SU-DHL-6 (cell line): Measurements from ENCODE around the gene SH3PXD2A.

Source experiments
- H2AFZ ChIP-seq: fragments of 200-600 bp; sonication (generic); 2 replicates; pipeline ENCODE4 v1.6.1; 2014; ENCODE audit warnings: low read depth, mild to moderate bottlenecking, moderate library complexity, mixed read lengths, antibody characterized with exemption, low read length; ENCODE audit not compliant: severe bottlenecking
- H3F3A ChIP-seq: fragments of 200-600 bp; shearing (Covaris generic); 2 replicates; pipeline ENCODE4 v1.6.0; 2016; ENCODE audit warnings: antibody characterized with exemption, mild to moderate bottlenecking; ENCODE audit not compliant: insufficient read depth
- H3K27ac ChIP-seq: fragments of 200-600 bp; sonication (generic); 2 replicates; pipeline ENCODE4 v1.5.1; 2016; ENCODE audit warnings: low read depth, mild to moderate bottlenecking, low read length, moderate library complexity, mixed read lengths
- H3K27me3 ChIP-seq: fragments of 200-600 bp; sonication (generic), shearing (Covaris generic); 2 replicates; pipeline ENCODE4 v1.6.0; 2014; ENCODE audit warnings: mild to moderate bottlenecking, low read length
- H3K36me3 ChIP-seq: fragments of 200-600 bp; sonication (generic); 2 replicates; pipeline ENCODE4 v1.6.1; 2014; ENCODE audit warnings: mild to moderate bottlenecking, low read length, mixed read lengths
- H3K4me2 ChIP-seq: fragments of 300-600, 200-600 bp; shearing (Covaris generic), sonication (generic); 2 replicates; pipeline ENCODE4 v1.6.0; 2014; ENCODE audit warnings: low read length, low read depth, mild to moderate bottlenecking; ENCODE audit not compliant: poor library complexity, severe bottlenecking
- H3K4me3 ChIP-seq: fragments of 200-600 bp; sonication (generic); 2 replicates; pipeline ENCODE4 v1.5.1; 2014; ENCODE audit warnings: antibody characterized with exemption, low read length, mild to moderate bottlenecking, mixed read lengths; ENCODE audit not compliant: insufficient read depth, poor library complexity, severe bottlenecking
- H3K79me2 ChIP-seq: fragments of 200-600 bp; sonication (generic); 2 replicates; pipeline ENCODE4 v1.6.1; 2014; ENCODE audit warnings: mild to moderate bottlenecking, low read length, moderate library complexity; ENCODE audit not compliant: insufficient read depth
- H3K9ac ChIP-seq: fragments of 200-600 bp; sonication (generic); 2 replicates; pipeline ENCODE4 v1.7.0; 2014; ENCODE audit warnings: mild to moderate bottlenecking, low read length
- H3K9me2 ChIP-seq: fragments of 200-600 bp; sonication (generic); replicated peaks from 2 replicates; pipeline ENCODE4 v1.6.1; 2014; ENCODE audit warnings: low read length; ENCODE audit not compliant: insufficient read depth
- H3K9me3 ChIP-seq: fragments of 200-600 bp; sonication (generic); 2 replicates; pipeline ENCODE4 v1.6.1; 2014; ENCODE audit warnings: low read length, mixed read lengths; ENCODE audit not compliant: insufficient read depth
- H4K20me1 ChIP-seq: fragments of 200-600 bp; sonication (generic); 2 replicates; pipeline ENCODE4 v1.6.1; 2014; ENCODE audit warnings: low read depth, mild to moderate bottlenecking, antibody characterized with exemption, low read length, moderate library complexity, mixed read lengths
- EZH2phosphoT487 ChIP-seq: fragments of 200-600 bp; sonication (generic), shearing (Covaris generic); conservative IDR thresholded peaks from 2 replicates; pipeline ENCODE4 v1.6.1; 2018; ENCODE audit warnings: mild to moderate bottlenecking, antibody characterized with exemption, low read length, moderate library complexity, mixed read lengths
- TF ChIP-seq, protein P1 (sequence below): fragments of 200-600 bp; sonication (generic); IDR thresholded peaks from one replicate; pipeline ENCODE4 v1.5.1; 2017; ENCODE audit warnings: antibody characterized with exemption, mild to moderate bottlenecking, low read length, moderate library complexity; ENCODE audit not compliant: insufficient read depth, poor library complexity, severe bottlenecking

The SH3PXD2A gene

GRCh38 chr10:103818765-103819374 is 36.5 kb downstream of the SH3PXD2A start:
- Histone ChIP-seq H3K4me3 (no peak overlapping the region), H4K20me1 (no peaks in the 10 kb centered on the region), H3K9me3 (no peaks in the 10 kb centered on the region), H3F3A (no peaks in the 10 kb centered on the region), H2AFZ (no peak overlapping the region), H3K79me2 (no peaks in the 10 kb centered on the region), H3K27ac (no peak overlapping the region), H3K27me3 (no peaks in the 10 kb centered on the region), H3K9me2 (no peaks in the 10 kb centered on the region), H3K36me3 (no peaks in the 10 kb centered on the region), H3K4me2 (no peak overlapping the region), H3K9ac (no peak overlapping the region)
- TF ChIP-seq, protein P1, sequence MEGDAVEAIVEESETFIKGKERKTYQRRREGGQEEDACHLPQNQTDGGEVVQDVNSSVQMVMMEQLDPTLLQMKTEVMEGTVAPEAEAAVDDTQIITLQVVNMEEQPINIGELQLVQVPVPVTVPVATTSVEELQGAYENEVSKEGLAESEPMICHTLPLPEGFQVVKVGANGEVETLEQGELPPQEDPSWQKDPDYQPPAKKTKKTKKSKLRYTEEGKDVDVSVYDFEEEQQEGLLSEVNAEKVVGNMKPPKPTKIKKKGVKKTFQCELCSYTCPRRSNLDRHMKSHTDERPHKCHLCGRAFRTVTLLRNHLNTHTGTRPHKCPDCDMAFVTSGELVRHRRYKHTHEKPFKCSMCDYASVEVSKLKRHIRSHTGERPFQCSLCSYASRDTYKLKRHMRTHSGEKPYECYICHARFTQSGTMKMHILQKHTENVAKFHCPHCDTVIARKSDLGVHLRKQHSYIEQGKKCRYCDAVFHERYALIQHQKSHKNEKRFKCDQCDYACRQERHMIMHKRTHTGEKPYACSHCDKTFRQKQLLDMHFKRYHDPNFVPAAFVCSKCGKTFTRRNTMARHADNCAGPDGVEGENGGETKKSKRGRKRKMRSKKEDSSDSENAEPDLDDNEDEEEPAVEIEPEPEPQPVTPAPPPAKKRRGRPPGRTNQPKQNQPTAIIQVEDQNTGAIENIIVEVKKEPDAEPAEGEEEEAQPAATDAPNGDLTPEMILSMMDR: no peak
- TF ChIP-seq EZH2phosphoT487: no peak

DNA sequence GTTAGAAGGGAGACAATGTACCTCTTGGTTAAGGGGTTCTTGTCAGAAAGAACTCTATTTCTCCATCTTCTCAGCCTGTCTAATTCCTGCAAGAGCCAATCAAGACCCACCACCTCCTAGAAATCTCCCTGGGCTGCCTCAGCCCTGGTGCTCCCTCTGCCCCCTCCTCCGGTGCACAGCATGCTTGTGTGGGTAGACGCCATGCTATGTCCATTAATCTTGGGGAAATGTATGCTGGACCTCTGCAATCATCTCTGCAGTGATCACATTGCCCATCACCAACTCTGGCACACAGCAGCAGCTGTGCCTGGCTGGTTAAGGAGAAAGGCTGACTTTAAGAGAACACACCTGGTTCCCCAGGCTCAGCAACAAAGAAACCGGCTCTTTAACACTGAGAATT is 37.3 kb downstream of the SH3PXD2A start:
- no peak overlapping the region for H3K27ac ChIP-seq
- no peak overlapping the region for H3K9ac ChIP-seq
- no peaks in the 10 kb centered on the region for H3K9me3 ChIP-seq
- no peaks in the 10 kb centered on the region for H4K20me1 ChIP-seq
- TF ChIP-seq, protein P1: no peak
- no peak for TF ChIP-seq EZH2phosphoT487
- no peak overlapping the region for H3K4me3 ChIP-seq
- no peaks in the 10 kb centered on the region for H3K27me3 ChIP-seq
- H3K4me2 ChIP-seq: no peak overlapping the region
- H3K79me2 ChIP-seq: no peaks in the 10 kb centered on the region
- H3K36me3 ChIP-seq: no peaks in the 10 kb centered on the region
- no peaks in the 10 kb centered on the region for H3F3A ChIP-seq
- no peak overlapping the region for H2AFZ ChIP-seq
- no peaks in the 10 kb centered on the region for H3K9me2 ChIP-seq

- H3K36me3 ChIP-seq: no peaks in the 10 kb centered on the region
Observed at GRCh38 chr10:103816431-103816830, 38.9 kb downstream of the SH3PXD2A start.

More at GRCh38 chr10:103816431-103816830, 38.9 kb downstream of the SH3PXD2A start:
- H3K9ac ChIP-seq: no peak overlapping the region
- no peaks in the 10 kb centered on the region for H3K79me2 ChIP-seq
- H3K4me2 ChIP-seq: no peak overlapping the region
- no peaks in the 10 kb centered on the region for H4K20me1 ChIP-seq
- H3K27ac ChIP-seq: no peak overlapping the region
- no peak overlapping the region for H3K4me3 ChIP-seq
- no peaks in the 10 kb centered on the region for H3F3A ChIP-seq
- no peak overlapping the region for H2AFZ ChIP-seq
- no peak for TF ChIP-seq EZH2phosphoT487
- TF ChIP-seq, protein P1: no peak
- H3K9me3 ChIP-seq: no peaks in the 10 kb centered on the region
- no peaks in the 10 kb centered on the region for H3K27me3 ChIP-seq
- H3K9me2 ChIP-seq: no peaks in the 10 kb centered on the region
